ENCODE measurements around the gene TARS2.

Gene TARS2

GRCh38 chr1:150486966-150487762 is at the start of gene TARS2:
TSS of gene TARS2 (plus strand) at chr1:150487419. CDS start at chr1:150487451, 32 bp downstream.
- peak; percentile 83 to 95 (median 90) for DNase-seq (ENCODE audit: low read depth in 4 of 4, low spot score in 1 of 4)

GRCh38 chr1:150441121-150441520 is 46.1 kb upstream of the TARS2 start:
- no peak for DNase-seq (ENCODE audit: low read depth in 4 of 4, low spot score in 1 of 4)

- DNase-seq (ENCODE audit: low read depth in 4 of 4, low spot score in 1 of 4), result no peak
Observed at GRCh38 chr1:150444232-150444631, 43.0 kb upstream of the TARS2 start.

- no peak for DNase-seq (ENCODE audit: low read depth in 4 of 4, low spot score in 1 of 4)
Observed at GRCh38 chr1:150456146-150456647, 31.0 kb upstream of the TARS2 start.

- peak; percentile 33 to 56 (median 54) for DNase-seq (ENCODE audit: low read depth in 4 of 4, low spot score in 1 of 4)
Observed at GRCh38 chr1:150464422-150464826, 22.8 kb upstream of the TARS2 start.

GRCh38 chr1:150466964-150467363 is 20.3 kb upstream of the TARS2 start:
- no peak for DNase-seq (ENCODE audit: low read depth in 4 of 4, low spot score in 1 of 4)

GRCh38 chr1:150469291-150469690 is 17.9 kb upstream of the TARS2 start:
- no peak for DNase-seq (ENCODE audit: low read depth in 4 of 4, low spot score in 1 of 4)

- DNase-seq (ENCODE audit: low read depth in 4 of 4, low spot score in 1 of 4), result no peak
Observed at GRCh38 chr1:150472601-150473200, 14.5 kb upstream of the TARS2 start.

GRCh38 chr1:150473659-150474058 is 13.6 kb upstream of the TARS2 start:
- no peak for DNase-seq (ENCODE audit: low read depth in 4 of 4, low spot score in 1 of 4)

GRCh38 chr1:150474869-150475268 is 12.3 kb upstream of the TARS2 start:
- DNase-seq (ENCODE audit: low read depth in 4 of 4, low spot score in 1 of 4), result no peak

GRCh38 chr1:150476754-150477153 is 10.5 kb upstream of the TARS2 start:
- no peak for DNase-seq (ENCODE audit: low read depth in 4 of 4, low spot score in 1 of 4)

- no peak for DNase-seq (ENCODE audit: low read depth in 4 of 4, low spot score in 1 of 4)
Observed at GRCh38 chr1:150477320-150477719, 9.9 kb upstream of the TARS2 start.

- no peak for DNase-seq (ENCODE audit: low read depth in 4 of 4, low spot score in 1 of 4)
Observed at GRCh38 chr1:150477733-150478132, 9.5 kb upstream of the TARS2 start.

GRCh38 chr1:150479370-150479769 is 7.8 kb upstream of the TARS2 start:
- DNase-seq (ENCODE audit: low read depth in 4 of 4, low spot score in 1 of 4), result no peak

GRCh38 chr1:150479927-150480352 is 7.3 kb upstream of the TARS2 start:
- no peak for DNase-seq (ENCODE audit: low read depth in 4 of 4, low spot score in 1 of 4)

- DNase-seq (ENCODE audit: low read depth in 4 of 4, low spot score in 1 of 4), result no peak
Observed at GRCh38 chr1:150484431-150484830, 2.8 kb upstream of the TARS2 start.

GRCh38 chr1:150484861-150485260 is 2.4 kb upstream of the TARS2 start:
- DNase-seq (ENCODE audit: low read depth in 4 of 4, low spot score in 1 of 4), result no peak

GRCh38 chr1:150487763-150488115 is 520 bp downstream of the TARS2 start:
- no peak for DNase-seq (ENCODE audit: low read depth in 4 of 4, low spot score in 1 of 4)

GRCh38 chr1:150493175-150493574 is 6.0 kb downstream of the TARS2 start:
- no peak for DNase-seq (ENCODE audit: low read depth in 4 of 4, low spot score in 1 of 4)

GRCh38 chr1:150498342-150498741 is 11.1 kb downstream of the TARS2 start:
- no peak for DNase-seq (ENCODE audit: low read depth in 4 of 4, low spot score in 1 of 4)

GRCh38 chr1:150505431-150505830 is 18.2 kb downstream of the TARS2 start:
- no peak for DNase-seq (ENCODE audit: low read depth in 4 of 4, low spot score in 1 of 4)
